HG03159 (cell line): Measurements from ENCODE around the gene PDPK1.

Source experiments
- ATAC-seq: cut with Tn5 transposase; IDR thresholded peaks from one replicate; pipeline ENCODE4 v1.9.1; 2021; ENCODE audit warnings: mild to moderate bottlenecking, moderate library complexity; ENCODE audit not compliant: unreplicated experiment

Gene PDPK1

GRCh38 chr16:2537451-2538379, at the start of gene PDPK1:
Gene PDPK1 (plus strand): TSS chr16:2538021. CDS start chr16:2538113, 92 bp downstream.
- ATAC-seq, result peak; percentile 78

- ATAC-seq, result no peak
Observed at GRCh38 chr16:2489581-2489980, 48.2 kb upstream of the PDPK1 start.

GRCh38 chr16:2490190-2491105, 47.4 kb upstream of the PDPK1 start:
- no peak for ATAC-seq

GRCh38 chr16:2492292-2492691, 45.5 kb upstream of the PDPK1 start:
- no peak for ATAC-seq

GRCh38 chr16:2493605-2494004, 44.2 kb upstream of the PDPK1 start:
- no peak for ATAC-seq

GRCh38 chr16:2494616-2495015, 43.2 kb upstream of the PDPK1 start:
- no peak for ATAC-seq

GRCh38 chr16:2495041-2495440, 42.8 kb upstream of the PDPK1 start:
- ATAC-seq, result no peak

- no peak for ATAC-seq
Observed at GRCh38 chr16:2496223-2497115, 41.4 kb upstream of the PDPK1 start.

GRCh38 chr16:2497116-2497630, 40.6 kb upstream of the PDPK1 start:
- ATAC-seq, result no peak

GRCh38 chr16:2497695-2498484, 39.9 kb upstream of the PDPK1 start:
- no peak for ATAC-seq

GRCh38 chr16:2498531-2499253, 39.1 kb upstream of the PDPK1 start:
- ATAC-seq, result no peak

- no peak for ATAC-seq
Observed at GRCh38 chr16:2499454-2499853, 38.4 kb upstream of the PDPK1 start.

GRCh38 chr16:2499890-2500429, 37.9 kb upstream of the PDPK1 start:
- ATAC-seq, result no peak

GRCh38 chr16:2500430-2500917, 37.3 kb upstream of the PDPK1 start:
- ATAC-seq, result no peak

GRCh38 chr16:2500918-2501750, 36.7 kb upstream of the PDPK1 start:
- peak; percentile 69 for ATAC-seq

- no peak for ATAC-seq
Observed at GRCh38 chr16:2501946-2502895, 35.6 kb upstream of the PDPK1 start.
